ENCODE results near the gene MB.

Gene MB

GRCh38 chr22:35657571-35658312 lies 40.6 kb upstream of the MB start:
- TF ChIP-seq ZFX (IDR thresholded peaks at IDR 0.05; ENCODE audit: borderline replicate concordance) (no peak), CTCF (IDR thresholded peaks at IDR 0.05) (no peak)
- no peak overlapping the region for H3K27ac ChIP-seq

DNA sequence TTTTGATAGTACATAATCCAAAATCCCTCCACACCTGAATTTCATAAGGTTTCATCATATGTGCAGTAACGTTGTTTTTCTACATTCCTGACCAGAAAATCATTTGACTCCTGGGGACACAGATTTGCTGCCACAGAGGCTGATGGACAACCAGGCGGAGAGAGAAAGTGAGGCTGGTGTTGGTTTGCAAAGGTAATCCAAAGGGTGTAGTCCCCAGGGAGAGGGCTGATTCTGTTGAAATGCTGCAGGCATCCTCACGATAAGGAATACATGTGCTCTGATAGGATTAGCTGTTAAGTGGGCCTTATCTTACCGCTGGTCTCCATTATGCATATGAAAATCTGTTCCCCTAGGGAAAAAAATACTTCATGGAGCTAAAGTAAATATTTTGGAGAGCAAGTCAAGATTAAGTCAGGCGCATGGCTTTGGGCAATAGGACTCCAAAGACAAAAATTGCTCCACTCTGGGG lies 39.2 kb upstream of the MB start:
- no peak for TF ChIP-seq CTCF (IDR thresholded peaks at IDR 0.05)
- TF ChIP-seq ZFX (IDR thresholded peaks at IDR 0.05; ENCODE audit: borderline replicate concordance) = no peak
- no peak overlapping the region for H3K27ac ChIP-seq

DNA sequence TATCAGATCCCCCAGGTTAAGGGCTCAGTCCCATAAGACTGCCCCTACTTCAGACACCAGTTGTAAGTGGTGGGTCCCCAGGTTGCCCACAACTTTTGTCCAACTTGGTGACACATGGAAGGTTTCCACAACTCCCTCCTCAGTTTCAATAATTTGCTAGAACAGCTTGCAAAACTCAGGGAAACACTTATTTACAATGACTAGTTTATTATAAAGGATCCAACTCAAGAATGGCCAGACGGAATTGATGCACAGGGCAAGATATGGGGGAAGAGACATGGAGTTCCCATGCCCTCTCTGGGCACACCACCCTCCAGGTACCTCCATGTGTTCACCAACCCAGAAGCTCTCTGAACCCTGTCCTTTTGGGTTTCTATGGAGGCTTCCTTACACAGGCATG lies 36.7 kb upstream of the MB start:
- no peak for TF ChIP-seq ZFX (IDR thresholded peaks at IDR 0.05; ENCODE audit: borderline replicate concordance)
- no peak for TF ChIP-seq CTCF (IDR thresholded peaks at IDR 0.05)
- no peak overlapping the region for H3K27ac ChIP-seq

DNA sequence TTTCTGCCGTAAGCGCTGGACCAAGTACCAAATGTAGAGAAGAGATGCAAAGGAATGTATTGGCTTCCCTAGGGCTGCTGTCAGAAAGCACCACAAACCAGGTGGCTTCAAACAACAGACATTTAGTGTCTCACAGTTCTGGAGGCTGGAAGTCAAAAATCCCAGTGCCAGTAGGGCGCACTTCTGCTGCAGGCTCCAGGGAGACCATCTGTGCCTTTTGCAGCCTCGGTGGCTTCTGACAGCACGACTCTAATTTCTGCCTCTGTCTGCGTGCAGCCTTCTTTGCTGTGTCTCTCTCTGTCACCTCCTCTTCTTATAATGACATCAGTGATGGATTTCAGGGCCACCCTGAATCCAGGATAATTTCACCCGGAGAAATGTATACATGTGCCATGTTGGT lies 34.0 kb upstream of the MB start:
- H3K27ac ChIP-seq = no peak overlapping the region
- TF ChIP-seq ZFX (IDR thresholded peaks at IDR 0.05; ENCODE audit: borderline replicate concordance) = no peak

GRCh38 chr22:35649636-35650250 lies 32.6 kb upstream of the MB start:
- H3K27ac ChIP-seq = no peak overlapping the region
- TF ChIP-seq ZFX (IDR thresholded peaks at IDR 0.05; ENCODE audit: borderline replicate concordance) (no peak), CTCF (IDR thresholded peaks at IDR 0.05) (no peak)

DNA sequence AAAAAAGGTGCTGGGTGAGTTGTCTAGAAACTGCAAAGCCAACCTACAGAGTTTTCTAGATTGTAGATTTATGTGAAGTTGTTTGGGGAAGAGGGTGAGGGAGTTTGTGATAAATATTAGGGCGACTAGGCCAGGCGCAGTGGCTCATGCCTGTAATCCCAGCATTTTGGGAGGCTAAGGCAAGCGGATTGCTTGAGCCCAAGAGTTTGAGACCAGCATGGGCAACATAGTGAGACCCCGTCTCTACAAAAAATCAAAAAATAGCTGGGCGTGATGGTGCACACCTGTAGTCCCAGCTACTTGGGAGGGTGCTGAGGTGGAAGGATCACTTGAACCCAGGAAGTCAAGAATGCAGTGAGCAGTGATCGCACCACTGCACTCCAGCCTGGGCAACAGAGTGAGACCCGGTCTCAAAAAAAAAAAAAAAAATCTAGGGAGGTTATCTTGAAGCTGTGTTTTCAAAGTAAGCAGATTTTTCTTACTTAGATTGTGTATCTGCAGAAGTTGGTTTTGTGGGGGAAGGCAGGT lies 32.0 kb upstream of the MB start:
- H3K27ac ChIP-seq = no peak overlapping the region

More for the DNA sequence above, 32.0 kb upstream of the MB start:
- TF ChIP-seq CTCF (IDR thresholded peaks at IDR 0.05) (no peak), ZFX (IDR thresholded peaks at IDR 0.05; ENCODE audit: borderline replicate concordance) (no peak)
